ENCODE data around the gene PRDX3.

DNA sequence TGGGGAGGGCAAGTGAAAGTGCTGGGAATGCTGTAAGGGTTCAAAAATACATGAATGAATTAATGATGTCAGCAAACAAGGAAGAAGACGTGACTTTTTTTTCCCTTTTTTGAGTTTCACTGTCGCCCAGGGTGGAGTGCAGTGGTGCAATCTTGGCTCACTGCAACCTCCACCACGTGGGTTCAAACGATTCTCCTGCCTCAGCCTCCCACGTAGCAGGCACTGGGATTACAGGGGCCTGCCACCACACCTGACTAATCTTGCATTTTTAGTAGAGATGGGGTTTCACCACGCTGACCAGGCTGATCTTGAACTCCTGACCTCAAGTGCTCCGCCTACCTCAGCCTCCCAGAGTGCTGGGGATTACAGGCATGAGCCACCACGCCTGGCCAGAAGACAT is 44.7 kb downstream of the PRDX3 start:
- TF ChIP-seq, protein P1, sequence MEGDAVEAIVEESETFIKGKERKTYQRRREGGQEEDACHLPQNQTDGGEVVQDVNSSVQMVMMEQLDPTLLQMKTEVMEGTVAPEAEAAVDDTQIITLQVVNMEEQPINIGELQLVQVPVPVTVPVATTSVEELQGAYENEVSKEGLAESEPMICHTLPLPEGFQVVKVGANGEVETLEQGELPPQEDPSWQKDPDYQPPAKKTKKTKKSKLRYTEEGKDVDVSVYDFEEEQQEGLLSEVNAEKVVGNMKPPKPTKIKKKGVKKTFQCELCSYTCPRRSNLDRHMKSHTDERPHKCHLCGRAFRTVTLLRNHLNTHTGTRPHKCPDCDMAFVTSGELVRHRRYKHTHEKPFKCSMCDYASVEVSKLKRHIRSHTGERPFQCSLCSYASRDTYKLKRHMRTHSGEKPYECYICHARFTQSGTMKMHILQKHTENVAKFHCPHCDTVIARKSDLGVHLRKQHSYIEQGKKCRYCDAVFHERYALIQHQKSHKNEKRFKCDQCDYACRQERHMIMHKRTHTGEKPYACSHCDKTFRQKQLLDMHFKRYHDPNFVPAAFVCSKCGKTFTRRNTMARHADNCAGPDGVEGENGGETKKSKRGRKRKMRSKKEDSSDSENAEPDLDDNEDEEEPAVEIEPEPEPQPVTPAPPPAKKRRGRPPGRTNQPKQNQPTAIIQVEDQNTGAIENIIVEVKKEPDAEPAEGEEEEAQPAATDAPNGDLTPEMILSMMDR (IDR thresholded peaks at IDR 0.05), result no peak
- TF ChIP-seq POLR2A (IDR thresholded peaks at IDR 0.05), result no peak
